HFF-Myc (cell line): ENCODE data around the gene EIF4E2.

ENCODE experiments used
- DNase-seq: peaks from one replicate; pipeline ENCODE4 v3.0.0-alpha.2; 2011; ENCODE audit warnings: low read depth; ENCODE audit errors: extremely low read depth
- H3K4me3 ChIP-seq: replicated peaks from 2 replicates; pipeline ENCODE4 v1.5.1; 2011; ENCODE audit warnings: low read depth, mild to moderate bottlenecking, control low read depth, low read length
- CTCF ChIP-seq: IDR thresholded peaks from 2 replicates; pipeline ENCODE4 v1.5.1; 2012; ENCODE audit warnings: mild to moderate bottlenecking, low read depth, low read length, control low read depth; ENCODE audit errors: missing control alignments

Gene EIF4E2

GRCh38 chr2:232607011-232607410 lies 56.5 kb downstream of the EIF4E2 start:
- no peak overlapping the region for H3K4me3 ChIP-seq
- TF ChIP-seq CTCF = no peak
- DNase-seq = no peak

- no peak overlapping the region for H3K4me3 ChIP-seq
- no peak for TF ChIP-seq CTCF
- DNase-seq = no peak
These were observed 59.1 kb downstream of the EIF4E2 start for GRCh38 chr2:232609607-232610006.

GRCh38 chr2:232610081-232610480 lies 59.6 kb downstream of the EIF4E2 start:
- no peak overlapping the region for H3K4me3 ChIP-seq
- no peak for DNase-seq
- TF ChIP-seq CTCF = no peak

GRCh38 chr2:232611061-232611460 lies 60.6 kb downstream of the EIF4E2 start:
- no peak for DNase-seq
- TF ChIP-seq CTCF = no peak

GRCh38 chr2:232611559-232612218 lies 61.2 kb downstream of the EIF4E2 start:
- TF ChIP-seq CTCF = peak; percentile 91
- peak; percentile 62 for DNase-seq
- H3K4me3 ChIP-seq = no peak overlapping the region

More at GRCh38 chr2:232611061-232611460, 60.6 kb downstream of the EIF4E2 start:
- H3K4me3 ChIP-seq = no peak overlapping the region

GRCh38 chr2:232613538-232614134 lies 63.1 kb downstream of the EIF4E2 start:
- TF ChIP-seq CTCF = no peak
- no peak for DNase-seq
- no peak overlapping the region for H3K4me3 ChIP-seq

GRCh38 chr2:232615339-232615738 lies 64.8 kb downstream of the EIF4E2 start:
- TF ChIP-seq CTCF = no peak
- no peak overlapping the region for H3K4me3 ChIP-seq
- no peak for DNase-seq
